ENCODE measurements around the gene FBF1. TPM values are rescaled to one million over a fixed set of nuclear protein-coding genes. Genes with fewer than 3 reads are reported as not detected.

FBF1 gene
- total and polyA plus RNA-seq, 9 of the 15 experiments (the other 6 are each of a cell fraction or from before 2014, with no cell fraction given): 0.46 to 14.9 (median 7.5) TPM

- TF ChIP-seq CHD7 (IDR thresholded peaks at IDR 0.05; ENCODE audit: low read depth, low read length) (no peak), FOXJ3 (CRISPR knock-in tag; IDR thresholded peaks at IDR 0.05) (no peak), HSF4 (CRISPR knock-in tag; IDR thresholded peaks at IDR 0.05; ENCODE audit: borderline replicate concordance) (no peak), HMG20B (CRISPR knock-in tag; IDR thresholded peaks at IDR 0.05) (no peak), ZBTB7A (IDR thresholded peaks at IDR 0.05; ENCODE audit: borderline replicate concordance, control insufficient read depth, low read depth, low read length) (peak; percentile 7; the same call in 1 of the 2 replicates), ZC3H4 (CRISPR knock-in tag; IDR thresholded peaks at IDR 0.05; ENCODE audit: borderline replicate concordance) (no peak), PHF20 (IDR thresholded peaks at IDR 0.05; ENCODE audit: partially characterized antibody) (peak; percentile 15), ZNF395 (CRISPR knock-in tag; IDR thresholded peaks at IDR 0.05) (no peak), PHF8 (IDR thresholded peaks at IDR 0.05; ENCODE audit: borderline replicate concordance, low read length) (no peak), ZNF3 (CRISPR knock-in tag; IDR thresholded peaks at IDR 0.05) (no peak), MAFG (tag; conservative IDR thresholded peaks at IDR 0.05) (no peak)
Observed at GRCh38 chr17:75897160-75898019, 43.5 kb downstream of the FBF1 start (continued).
